NCI-H2227 (cell line): Measurements from ENCODE around the gene HYCC2.
"Not testable (repeated sequence)": the region's sequence is repeated elsewhere in the genome, so short reads cannot be mapped to it uniquely, and the experiment has no call there.

ENCODE experiments used
- DNase-seq: peaks from one replicate; lab custom pipeline; 2025; ENCODE audit not compliant: unreplicated experiment; lab: John Stamatoyannopoulos, UW

HYCC2 gene

DNA sequence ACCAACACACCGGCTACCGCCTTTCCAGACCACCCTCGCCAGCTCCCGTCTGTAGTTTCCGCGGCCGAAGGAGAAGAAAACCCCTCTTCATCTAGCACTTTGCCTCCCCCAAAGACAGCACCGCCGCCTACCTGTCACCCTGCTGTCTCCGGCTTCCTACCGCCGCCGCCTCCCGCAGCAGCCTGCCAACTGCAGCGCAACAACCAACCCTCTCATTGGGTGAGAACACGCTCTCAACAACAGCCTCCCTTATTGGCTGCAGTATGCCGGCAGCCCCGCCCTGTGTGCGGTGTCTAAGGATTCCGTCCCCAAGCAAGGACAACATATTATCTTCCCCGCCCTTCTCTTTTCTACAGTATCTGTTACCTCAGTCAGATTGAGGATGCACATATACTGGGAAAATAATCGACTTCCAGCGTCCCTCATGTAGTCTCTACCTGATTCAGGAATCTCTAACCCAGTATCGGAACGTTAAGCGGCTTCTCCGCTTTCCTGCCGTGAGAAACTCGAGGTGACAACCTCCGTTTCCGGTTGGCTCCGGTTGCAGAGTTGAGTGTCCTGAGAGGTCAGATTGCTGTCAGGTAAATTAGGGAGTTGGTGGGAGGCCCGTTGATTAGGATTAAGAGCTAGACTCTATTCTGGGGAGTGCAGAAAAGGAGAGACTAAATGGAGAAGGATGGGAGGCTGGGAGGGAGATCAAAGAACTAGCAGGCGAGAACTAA is at the start of gene HYCC2, which contains the start of gene NDUFB3:
TSS of gene HYCC2 (minus strand) at position 193 of the 722 bp plus-strand sequence. CDS start 47,662 bp downstream, outside the sequence.
TSS of gene NDUFB3 (plus strand) at position 523 of the 722 bp plus-strand sequence. CDS start 6,882 bp downstream, outside the sequence.
- peak; percentile 97 for DNase-seq

DNA sequence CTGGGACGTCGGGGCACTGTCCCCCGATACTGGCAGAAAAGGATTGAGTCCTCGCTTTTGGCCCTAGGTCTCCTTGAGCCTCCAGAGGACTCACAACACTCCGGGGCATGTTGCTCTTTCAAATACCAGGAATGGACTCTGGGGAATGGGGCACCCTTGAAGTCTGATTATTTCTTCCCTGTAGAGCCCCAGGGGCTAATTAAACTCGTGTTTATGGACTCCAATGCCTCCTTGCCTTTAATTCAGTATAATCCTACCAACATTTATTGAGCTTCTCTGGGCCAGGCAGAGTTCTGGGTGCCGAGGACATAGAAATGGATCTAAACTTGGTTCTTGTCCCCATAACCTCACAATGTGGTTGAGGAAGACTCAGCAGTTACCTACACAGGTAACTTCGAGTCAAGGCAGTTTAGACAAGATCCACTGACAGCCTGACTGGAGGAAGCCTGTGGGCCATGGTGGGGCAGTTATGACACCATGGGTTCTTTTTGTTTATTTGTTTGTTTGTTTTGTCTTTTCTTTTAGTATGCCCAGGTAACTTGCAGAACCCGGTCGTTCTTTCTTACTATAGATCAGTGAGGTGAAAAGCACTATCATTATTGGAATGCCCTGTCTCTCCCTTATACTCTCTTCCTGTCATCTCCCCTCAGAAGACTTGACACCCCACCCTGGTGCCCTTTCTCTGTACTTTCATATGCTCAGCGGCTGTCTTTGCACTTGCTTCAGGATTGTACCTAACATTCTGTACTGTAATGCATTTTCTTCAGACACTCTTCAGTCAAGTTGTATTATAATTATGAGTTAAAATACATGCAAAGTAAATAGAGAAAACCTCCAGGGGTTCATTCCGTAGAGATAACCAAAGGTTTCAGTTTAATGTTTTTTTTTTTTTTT is 47.7 kb upstream of the HYCC2 start:
- peak; percentile 58 for DNase-seq

DNA sequence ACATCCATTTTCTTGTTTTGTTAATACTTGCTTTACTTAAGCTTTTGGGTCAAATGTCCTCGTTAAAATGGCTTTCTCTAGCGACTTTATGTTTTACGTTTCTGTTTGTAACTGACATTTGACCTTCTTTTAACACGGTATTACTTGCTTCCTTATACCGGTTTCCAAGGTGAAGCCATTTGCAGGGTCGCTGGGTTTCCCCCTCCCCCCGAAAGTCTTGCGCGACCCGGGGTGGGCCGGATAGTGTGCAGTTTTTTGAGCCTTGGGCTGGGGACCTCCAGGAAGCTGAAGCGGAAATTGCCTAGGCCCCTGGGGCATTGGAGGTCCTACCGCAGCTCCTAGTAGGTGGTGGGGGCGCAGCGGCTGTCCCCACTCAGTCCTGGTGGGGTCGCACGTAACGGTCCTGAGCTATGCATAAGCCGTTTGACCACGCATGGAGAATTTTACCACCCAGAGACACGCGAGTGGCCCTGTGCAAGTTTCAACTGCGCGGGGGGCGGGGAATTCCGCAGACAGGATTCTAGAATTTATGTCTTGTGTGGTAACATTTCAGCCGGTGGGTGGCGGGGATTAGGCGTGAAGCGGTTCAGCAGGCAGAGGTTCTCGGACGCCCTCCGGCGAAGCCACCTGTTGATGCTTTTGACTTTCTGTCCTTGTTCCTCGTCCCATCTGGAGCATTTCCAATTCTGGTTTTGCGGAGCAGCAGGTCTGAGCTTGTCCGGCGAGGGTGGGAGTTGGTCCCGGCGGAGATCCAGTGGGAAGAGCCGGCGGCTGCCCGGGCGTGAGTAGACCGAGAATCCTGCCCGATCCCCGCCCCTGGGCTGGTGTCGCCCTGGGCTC is 46.9 kb upstream of the HYCC2 start:
- DNase-seq, result peak; percentile 79

DNA sequence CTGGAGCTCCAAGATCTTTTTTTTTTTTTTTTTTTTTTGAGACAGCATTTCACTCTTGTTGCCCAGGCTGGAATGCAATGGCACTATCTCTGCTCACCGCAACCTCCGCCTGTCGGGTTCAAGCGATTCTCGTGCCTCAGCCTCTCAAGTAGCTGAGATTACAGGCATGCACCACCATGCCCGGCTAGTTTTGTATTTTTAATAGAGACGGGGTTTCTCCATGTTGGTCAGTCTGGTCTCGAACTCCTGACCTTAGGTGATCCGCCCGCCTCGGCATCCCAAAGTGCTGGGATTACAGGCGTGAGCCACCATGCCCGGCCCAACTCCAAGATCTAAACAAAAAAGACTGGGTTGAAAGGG is 46.2 kb upstream of the HYCC2 start:
- DNase-seq, result not testable (repeated sequence)

DNA sequence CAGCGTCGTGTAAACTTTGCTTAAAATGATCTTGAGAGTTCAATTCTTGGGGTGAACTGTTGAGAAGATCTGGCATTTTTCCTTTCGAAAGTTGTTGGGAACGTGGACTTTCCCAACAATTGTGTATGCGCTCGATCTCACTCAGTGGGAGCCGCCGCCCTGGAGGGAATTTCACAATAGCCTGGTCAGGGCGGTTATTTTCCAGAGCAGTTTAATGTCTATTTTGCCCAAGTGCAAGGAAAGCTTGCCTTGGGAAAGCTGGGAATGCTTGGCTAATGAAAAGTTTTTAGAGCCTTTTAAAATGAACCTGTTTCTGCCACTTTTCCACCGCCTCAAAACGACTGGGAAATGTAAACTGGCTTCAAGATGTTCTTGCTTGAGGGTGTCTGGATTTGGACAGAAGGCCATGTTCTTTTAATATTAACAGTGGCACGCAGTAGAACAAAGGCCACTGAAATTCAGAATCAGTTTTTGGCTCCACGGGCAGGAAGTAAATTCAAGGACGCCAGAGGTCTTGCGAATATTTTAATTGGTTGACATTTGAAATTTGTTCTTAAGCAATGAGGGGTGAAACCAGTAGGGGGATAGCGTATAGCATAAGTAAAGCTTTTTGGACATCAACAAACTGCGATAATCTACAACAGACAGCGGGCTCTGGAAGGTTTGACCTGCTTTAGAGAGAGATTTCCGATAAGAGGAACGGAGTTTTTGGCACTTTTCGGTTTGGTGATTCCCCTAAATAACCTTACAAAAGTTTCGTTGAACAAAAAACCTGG is 45.7 kb upstream of the HYCC2 start:
- peak; percentile 58 for DNase-seq

DNA sequence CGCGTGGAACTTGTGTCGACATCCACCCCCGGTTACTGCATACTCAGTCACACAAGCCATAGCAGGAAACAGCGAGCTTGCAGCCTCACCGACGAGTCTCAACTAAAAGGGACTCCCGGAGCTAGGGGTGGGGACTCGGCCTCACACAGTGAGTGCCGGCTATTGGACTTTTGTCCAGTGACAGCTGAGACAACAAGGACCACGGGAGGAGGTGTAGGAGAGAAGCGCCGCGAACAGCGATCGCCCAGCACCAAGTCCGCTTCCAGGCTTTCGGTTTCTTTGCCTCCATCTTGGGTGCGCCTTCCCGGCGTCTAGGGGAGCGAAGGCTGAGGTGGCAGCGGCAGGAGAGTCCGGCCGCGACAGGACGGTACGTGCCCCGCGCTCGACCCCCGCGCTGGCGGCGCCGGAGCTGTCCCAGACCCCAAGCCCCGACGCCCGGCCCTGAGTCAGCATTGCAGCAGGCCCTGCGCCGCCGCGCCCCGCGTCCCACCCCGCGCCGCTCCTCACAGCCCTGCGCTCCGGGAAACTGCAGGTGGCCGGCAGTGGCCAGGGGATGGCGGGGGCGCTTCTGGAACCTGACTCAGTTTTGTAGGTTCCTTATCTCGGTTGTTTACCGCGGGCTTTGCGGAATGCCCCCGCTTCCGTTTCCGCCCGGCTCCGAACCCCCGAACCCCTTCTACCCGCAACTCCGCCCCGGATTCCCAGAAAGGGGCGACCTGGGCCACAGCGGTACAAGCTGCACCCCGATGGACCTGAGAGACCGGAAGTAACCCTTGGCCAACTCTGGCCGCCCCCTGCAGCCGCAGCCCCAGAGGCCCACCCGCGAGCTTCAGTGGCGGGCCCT is 44.9 kb upstream of the HYCC2 start, which contains the start of gene CFLAR:
TSS of gene CFLAR (plus strand) at position 50 of the 844 bp plus-strand sequence. CDS start 13,702 bp downstream, outside the sequence.
- DNase-seq, result peak; percentile 80

DNA sequence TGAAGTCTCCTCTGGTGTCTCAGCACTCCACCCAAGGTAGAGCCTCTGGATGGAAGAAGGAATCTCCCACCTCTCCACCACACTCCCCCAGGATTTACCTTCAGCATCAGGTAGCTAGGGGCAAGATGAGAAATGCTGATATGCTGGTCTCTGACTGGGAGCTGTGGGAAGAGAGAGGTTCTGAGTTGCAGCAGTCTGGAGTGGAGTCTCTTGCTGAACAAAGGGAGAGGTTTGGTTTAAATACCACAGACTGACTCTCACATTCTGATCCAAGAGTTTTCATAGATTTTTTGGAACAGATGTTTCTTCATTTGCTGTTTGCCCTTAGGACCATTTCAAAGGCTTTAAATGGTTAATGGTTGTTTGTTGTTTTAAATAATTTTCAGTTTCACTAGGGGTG is 43.4 kb upstream of the HYCC2 start:
- no peak for DNase-seq

DNA sequence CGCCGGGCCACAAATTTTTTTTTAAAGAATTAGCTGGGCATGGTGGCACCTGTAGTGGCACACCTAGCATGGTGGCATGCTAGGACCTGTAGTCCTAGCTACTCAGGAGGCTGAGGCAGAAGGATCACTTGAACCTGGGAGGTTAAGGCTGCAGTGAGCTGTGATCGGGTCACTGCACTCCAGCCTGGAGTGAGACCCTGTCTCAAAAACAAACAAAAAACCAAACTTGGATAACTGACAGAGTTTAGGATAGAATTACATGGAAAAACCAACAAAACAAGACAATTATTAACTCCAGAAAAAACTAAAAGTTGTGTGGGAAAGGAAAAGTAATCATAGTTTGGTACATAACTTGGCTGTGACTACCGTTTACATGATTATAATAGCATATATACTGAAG is 42.9 kb upstream of the HYCC2 start:
- no peak for DNase-seq

DNA sequence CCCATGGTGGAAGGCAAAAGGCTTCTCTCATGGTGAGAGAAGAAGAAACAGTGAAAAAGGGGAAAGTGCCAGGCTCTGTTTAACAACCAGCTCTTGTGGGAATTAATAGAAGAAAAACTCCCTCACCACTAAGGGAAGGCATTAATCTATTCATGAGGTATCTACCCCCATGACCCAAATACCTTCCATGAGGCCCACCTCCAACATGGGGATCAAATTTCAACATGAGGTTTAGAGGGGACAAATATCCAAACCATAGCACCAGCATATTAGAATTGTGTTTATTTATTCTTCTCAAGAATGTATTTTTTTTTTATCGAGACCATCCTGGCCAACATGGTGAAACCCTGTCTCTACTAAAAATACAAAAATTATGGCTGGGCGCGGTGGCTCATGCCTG is 39.6 kb upstream of the HYCC2 start:
- no peak for DNase-seq

DNA sequence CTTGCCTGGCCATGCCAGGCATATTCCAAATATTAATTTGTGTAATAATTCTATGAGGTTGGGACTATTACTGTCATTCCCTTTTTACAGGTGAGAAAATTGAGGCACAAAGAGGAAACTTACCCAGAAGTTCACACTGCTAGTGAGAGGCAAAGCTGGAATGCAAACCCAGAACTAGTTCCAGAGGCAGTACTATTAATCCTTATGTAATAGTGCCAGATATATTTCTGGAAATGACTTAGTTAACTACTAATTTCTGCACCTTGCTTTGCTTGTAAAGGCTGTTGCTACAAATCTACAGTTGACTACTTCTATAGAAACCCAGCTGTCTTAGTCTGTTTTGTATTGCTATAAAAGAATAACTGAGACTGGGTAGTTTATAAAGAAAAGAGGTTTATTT is 39.1 kb upstream of the HYCC2 start:
- DNase-seq, result no peak

DNA sequence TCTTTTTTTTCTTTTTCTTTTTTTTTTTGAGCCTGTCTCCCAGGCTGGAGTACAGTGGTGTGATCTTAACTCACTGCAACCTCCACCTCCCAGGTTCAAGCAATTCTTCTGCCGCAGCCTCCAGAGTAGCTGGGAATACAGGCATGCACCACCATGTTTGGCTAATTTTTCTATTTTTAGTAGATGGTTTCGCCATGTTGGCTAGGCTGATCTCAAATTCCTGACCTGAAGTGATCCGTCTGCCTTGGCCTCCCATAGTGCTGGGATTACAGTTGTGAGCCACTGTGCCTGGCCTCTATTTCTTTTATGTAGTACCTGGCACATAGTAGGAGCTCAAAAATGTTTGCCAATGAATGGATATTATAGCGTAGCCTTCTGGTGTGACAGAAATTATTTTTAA is 37.7 kb upstream of the HYCC2 start:
- no peak for DNase-seq

DNA sequence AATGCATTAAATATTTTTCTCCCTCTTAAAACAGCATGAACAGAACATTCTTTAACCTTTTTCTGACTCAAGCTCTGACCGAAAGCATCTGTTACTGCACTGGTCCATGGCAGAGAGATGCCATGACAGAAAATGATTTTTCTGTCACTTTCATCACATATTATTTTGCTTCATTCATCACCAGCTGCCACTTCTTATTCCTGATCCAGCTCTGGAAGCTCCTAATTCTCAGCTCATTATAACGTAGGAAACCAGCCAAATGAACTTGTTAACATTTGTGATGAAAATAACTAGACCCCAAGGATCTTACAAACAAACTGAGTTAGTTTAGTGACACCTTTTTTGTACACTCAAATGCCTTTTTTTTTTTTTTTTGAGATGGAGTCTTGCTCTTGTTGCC is 36.9 kb upstream of the HYCC2 start:
- no peak for DNase-seq

DNA sequence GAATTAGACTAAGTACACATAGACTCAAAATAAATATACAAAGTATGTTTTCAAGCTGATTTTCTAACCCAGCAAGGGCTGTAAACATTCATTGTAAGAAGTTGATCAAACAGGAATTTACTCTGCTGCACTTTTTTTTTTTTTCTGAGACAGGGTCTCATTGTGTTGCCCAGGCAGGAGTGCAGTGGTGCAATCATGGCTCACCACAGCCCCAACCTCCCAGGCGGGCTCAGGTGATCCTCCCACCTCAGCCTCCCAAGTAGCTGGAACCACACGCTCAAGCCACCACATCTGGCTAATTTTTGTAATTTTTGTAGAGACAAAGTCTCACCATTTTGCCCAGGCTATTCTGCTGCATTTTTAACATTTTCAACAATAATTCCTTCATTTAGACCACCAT is 36.2 kb upstream of the HYCC2 start:
- DNase-seq, result no peak

DNA sequence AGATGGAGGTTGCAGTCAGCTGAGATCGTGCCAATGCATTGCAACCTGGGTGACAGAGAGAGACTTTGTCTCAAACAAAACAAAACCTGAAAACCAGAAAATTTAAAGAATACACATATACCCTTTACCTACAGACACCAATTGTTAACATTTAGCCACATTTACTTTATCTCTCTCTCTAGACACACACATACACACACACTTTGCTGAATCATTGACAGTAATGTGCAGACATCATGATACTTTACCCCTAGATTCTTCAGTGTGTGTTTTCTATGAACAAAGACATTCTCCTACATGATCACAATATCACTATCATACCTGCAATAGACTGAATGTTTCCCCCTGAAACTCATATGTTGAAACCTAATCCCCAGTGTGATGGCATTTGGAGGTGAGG is 34.3 kb upstream of the HYCC2 start:
- no peak for DNase-seq

DNA sequence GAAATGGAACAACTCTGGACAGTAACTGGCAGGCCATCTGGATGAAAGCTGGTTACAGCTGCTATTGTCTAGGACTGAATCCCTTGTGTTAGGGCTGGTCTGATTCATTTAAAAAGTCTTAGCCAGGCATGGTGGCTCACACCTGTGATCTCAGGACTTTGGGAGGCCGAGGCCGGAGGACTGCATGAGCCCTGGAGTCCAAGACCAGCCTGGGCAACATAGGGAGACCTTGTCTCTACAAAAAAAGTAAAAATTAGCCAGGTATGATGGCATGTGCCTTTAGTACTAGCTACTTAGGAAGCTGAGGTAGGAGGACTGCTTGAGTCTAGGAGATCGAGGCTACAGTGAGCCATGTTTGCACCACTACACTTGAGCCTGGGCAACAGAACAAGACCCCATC is 29.0 kb upstream of the HYCC2 start:
- no peak for DNase-seq

DNA sequence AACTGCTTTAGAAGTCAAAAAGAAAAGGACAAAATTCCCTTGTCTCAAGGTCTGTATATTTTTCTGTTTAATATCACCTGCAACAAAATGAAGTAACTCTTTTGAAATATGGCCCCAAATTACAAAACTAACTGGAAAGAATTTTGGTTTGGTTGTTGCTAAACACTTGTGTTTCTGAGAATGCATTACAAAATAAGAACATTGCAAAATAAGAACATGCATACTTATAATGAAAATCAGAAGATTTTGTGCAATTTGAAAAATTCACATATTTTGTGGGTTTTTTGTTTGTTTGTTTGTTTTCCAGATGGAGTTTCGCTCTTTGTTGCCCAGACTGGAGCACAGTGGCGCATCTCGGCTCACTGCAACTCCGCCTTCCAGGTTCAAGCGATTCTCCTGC is 22.1 kb upstream of the HYCC2 start:
- no peak for DNase-seq

DNA sequence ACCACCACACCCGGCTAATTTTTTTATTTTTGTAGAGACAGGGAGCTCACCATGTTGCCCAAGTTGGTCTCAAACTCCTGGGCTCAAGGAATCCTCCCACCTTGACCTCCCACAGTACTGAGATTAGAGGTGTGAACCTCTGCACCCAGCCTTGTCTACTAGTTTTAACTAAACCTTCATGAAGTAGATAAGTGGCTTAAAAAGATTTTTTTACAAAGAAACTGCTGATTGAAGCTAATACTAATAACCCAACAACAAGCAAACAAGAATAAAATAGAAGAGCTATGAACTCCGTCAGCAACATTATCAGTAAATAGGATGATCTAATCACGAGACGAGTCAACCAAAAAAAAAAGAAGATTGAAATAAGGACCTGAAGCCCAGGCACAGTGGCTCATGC is 19.1 kb upstream of the HYCC2 start:
- DNase-seq, result no peak

DNA sequence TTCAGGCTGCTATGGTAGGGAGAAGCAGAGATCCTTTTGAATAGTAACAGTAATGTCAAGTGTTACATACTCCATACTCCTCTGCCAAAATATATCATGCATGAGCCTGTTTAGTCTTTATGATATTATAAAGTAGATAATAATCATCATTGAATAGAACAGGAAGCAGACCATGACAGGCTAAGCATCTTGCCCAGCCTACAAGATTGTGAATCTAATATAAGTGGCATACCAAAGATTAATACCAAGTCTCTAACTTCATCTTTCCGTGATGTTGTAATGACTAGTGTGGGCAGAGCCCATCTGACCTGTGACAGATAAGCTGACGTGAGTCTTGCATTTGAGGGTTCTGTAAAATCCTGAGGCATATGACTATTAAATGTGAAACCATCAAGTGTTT is 13.4 kb upstream of the HYCC2 start:
- no peak for DNase-seq

DNA sequence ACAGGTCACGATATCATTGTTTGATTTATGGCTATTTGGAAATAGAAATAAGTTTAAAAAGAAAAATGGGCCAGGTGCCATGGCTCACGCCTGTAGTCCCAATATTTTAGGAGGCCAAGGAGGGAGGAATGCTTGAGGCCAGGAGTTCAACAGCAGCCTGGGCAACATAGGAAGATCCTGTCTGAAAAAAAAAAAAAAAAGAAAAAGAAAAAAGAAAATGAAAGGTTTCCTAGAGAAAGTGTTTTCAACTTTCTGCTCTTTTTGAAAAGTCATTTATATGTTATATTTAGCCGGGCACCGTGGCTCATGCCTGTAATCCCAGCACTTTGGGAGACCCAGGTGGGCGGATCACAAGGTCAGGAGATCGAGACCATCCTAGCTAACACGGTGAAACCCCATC is 3.5 kb upstream of the HYCC2 start:
- no peak for DNase-seq

DNA sequence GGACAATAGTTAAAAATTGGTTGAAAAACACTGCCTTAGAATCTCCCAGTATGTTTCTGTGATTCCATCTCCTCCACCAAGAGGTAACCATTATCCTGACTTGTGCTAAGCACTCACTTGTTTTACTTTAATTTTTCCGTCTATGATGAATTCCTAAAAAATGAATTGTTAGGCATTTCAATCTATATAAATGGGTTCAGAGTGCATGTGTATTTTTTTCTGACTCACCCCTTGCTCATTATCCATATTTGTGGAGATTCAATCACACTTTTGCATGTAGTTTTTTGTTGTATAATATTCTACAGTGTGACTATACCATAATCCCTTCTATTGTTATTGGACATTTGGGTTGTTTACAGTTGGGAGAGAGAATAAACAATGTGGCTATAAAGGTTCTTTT is 1.6 kb upstream of the HYCC2 start:
- no peak for DNase-seq
